Globus pallidus (tissue), 1 donor: ENCODE data around the gene SAFB.

Experiments used
- DNase-seq: peaks from one replicate; pipeline ENCODE4 v3.0.0-alpha.2; 2015; ENCODE audit warnings: low spot score

SAFB gene

DNA sequence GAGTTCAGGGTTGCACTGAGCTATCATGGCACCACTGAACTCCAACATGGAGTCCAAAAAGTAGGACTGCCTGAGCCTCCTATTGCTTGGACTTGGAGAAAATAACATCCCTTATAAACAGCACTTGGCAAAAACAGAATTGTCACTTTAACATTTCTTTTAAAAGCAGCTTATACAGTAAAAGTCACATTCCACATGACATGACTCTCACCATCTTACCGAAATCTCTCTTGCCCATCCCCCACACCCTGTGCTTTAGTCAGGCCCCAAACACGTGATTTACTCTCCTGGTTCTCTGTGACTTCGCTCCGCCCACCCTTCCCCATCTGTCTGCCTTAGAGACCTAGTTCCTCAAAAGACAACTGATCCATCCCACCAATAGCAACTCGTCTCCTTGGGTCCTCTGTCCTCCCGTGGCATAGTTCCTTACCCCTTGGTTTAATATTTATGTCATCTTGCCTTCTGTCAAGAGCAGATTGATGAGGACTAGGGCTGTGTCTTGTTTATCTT is 4.6 kb downstream of the SAFB start:
- DNase-seq, result peak; percentile 49

DNA sequence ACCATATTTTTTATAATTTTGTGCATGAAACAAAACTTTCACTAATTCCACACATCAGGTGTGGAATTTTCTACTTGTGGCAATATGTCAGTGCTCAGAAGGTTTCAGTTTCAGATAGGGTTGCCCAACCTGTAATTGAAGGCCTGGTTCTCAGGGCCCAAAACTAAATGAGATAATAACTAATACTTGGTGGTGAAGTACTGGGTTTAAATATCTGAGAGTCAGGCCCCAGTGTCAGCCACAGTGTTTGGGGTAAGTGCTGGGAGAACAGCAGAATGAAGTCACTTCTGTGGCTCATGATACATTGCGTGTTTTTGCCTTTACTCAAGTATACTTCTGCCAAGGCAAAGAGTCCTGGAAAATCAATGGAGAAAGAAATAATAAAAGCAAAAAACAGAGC is 5.6 kb downstream of the SAFB start:
- no peak for DNase-seq

DNA sequence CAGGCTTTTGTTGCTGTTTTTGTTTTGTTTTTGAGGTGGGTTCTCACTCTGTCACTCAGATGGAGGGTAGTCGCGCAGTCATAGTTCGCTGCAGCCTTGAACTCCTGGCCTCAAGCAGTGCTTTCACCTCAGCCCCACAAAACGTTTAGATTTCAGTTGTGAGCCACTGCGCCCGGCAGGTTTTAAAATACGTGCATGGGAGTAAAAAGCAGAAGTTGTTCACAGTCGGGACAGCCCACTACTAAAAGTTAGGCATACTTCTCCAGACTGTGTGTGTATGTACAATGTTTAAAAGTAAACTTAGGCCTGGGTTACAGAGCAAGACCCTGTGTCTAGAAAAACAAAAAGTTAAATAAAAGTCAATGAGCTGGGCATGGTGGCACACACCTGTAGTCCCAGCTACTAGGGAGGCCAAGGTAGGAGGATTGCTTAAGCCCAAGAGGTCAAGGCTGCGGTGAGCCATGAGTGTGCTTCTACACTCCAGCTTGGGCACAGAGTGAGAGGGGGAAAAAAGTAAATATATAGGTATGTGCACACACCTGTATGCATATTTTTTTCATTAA is 6.1 kb downstream of the SAFB start:
- DNase-seq, result no peak

DNA sequence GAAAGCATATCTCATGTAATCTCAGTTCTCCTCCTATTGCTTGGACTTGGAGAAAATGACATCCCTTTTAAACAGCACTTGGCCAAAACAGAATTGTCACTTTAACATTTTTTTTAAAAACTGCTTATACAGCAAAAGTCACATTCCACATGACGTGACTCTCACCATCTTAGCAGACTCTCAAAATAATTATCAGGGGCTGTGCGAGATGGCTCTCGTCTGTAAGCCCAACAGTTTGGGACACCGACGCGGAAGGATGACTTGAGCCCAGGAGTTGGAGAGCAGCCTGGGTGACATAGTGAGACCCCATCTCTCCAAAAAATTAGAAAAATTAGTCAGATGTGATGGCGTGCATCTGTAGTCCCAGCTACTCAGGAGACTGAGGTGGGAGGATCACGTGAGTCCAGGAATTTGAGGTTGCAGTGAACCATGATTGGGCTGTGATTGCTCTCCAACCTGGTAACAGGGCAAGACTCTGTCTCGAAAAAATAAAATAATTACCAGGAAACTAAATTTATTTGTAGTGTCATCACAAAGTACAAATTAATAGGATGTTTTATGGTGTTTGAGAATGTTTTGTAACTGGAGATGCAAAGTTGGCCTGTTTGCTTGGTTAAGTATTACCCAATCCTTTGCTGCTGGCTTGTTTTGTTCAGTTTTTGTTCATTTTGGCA is 8.8 kb downstream of the SAFB start:
- no peak for DNase-seq

DNA sequence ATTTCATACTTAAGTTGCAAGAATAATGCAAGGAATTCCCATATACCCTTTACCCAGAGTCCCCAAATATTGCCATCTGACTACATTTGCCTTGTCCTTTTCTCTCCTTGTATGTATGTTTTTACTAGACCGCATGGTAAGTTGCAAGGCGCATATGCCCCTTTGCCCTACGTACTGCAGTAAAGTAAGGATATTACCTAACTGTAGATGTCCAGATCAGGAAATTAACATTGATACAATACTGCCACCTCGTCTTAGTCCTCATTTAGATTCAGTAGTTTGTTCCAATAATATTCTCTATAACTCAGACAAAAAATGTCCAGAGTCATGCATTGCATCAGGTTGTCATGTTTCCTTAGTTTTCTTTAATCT is 9.3 kb downstream of the SAFB start:
- no peak for DNase-seq

DNA sequence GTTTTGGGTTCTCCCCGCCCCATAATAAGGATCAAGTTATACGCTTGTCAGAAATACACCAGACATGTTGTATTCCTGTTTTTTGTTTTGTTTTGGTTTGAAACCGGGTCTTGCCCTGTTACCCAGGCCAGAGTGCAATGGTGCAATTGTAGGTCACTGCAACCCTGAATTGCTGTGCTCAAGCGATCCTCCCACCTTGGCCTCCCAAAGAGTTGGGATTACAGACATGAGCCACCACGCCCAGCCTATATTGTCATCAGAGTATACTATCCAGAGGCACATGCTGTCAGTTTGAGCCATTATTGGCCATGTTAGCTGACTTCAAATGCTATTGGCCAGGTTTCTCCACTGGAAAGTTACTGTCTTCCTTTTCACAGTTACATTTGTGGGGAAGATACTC is 9.8 kb downstream of the SAFB start:
- DNase-seq, result no peak

DNA sequence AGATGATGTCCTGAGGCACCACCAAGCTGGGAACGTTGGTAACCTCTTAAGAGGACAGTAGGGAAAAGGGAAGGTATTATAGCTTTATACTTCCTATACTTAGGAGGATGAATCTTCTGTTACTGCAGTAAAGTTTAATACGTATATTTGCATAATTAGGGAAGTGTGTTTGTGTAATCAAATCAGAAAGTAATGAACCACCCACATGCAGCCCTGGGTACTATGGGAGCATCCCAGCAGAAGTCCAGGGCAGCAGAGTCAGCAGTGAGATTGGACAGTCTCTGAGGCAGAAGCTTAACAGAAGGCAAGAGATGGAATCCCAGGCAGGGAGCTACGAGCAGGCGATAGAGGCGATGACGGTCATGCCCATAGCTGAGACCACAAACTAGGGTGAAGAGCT is 12.5 kb downstream of the SAFB start:
- no peak for DNase-seq

DNA sequence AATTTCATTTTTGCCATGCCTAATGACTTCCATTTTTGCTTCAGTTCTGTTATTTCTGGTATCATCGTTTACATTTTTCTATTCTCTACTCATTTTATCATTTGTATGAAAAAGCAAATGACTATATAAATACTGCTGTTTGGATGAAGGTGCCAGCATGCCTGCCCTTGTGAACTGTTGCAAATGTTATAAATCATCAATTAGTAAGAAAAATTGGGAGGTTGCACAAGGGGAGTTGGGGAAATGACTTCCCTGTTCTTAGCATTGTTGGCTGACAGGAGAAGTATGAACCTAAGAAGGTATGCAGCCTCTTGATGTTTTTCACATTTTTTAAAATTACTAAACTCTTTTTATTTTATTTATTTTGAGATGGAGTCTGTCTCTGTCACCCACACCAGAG is 15.1 kb downstream of the SAFB start:
- DNase-seq, result no peak

DNA sequence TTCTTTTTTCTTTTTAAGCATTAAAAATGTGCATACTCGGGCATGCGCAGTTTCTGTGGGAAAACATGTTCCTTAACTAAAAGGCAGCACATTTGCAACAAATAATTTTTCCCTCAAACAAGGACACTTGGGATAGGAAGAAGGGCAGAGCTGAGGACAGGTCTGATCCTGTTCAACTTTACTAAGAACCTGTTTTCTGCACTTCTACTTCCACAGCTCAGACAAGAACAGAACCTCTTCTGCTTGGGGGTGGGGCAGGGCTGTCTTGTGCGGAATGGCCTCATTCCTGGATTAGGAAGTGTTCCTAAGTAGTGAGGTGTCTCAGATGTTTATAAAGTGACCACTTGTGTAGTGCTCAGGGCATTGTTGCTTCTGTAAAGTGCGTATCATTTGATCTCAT is 18.3 kb downstream of the SAFB start:
- no peak for DNase-seq

DNA sequence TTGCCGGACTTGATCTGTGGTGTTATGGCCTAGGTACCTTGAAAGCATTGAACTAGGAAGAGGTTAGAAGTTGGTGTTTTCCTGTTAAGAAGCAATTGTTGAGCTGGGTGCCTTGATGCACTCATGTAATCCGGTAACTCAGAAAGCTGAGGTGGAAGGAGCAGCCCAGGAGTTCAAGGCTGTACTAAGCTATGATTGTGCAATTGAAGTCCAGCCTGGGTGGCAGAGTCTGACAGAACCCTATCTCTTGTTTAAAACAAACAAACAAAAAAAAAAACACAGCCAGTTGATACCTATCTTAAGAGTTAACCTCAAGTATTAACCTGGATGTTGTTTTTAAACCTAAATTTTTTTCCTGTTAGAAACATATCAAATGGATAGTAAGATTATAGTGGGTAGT is 19.3 kb downstream of the SAFB start:
- DNase-seq, result no peak

DNA sequence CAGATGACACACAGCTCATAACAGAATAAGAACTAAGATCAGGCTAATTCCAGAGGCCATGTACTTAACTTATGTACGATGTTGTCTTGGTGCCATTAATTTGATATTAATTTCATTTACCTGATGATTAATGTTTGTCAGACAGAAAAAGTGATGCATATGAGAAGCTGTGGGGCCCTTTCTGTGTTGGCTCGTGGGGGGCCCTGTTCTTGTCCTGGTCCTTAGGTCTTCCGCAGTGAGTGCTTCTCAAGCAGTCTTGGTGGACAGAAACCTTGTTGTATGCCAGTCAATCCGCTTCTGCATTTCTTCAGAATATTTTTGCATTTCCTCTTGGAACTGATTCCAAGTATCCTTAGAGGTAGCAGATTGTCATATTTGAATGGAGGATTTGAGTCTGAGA is 20.2 kb downstream of the SAFB start:
- DNase-seq, result no peak

DNA sequence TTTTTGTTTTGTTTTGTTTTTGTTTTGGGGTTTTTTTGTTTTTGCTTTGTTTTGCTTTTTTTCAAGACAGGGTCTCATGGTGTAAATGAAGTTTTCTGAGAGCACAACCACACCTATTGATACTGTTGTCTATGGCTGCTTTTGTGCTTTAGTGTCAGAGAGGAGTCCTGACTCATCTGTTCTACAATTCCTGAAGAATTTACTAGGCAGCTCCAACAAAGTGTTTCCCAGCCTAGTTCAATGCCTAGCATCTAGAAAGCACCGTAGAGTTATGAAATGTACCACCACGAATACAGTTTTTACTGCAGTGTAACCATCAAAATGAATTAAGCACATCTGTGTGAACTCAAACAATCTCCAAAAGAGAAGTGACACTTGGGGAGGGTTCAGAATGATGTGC is 21.2 kb downstream of the SAFB start:
- no peak for DNase-seq

DNA sequence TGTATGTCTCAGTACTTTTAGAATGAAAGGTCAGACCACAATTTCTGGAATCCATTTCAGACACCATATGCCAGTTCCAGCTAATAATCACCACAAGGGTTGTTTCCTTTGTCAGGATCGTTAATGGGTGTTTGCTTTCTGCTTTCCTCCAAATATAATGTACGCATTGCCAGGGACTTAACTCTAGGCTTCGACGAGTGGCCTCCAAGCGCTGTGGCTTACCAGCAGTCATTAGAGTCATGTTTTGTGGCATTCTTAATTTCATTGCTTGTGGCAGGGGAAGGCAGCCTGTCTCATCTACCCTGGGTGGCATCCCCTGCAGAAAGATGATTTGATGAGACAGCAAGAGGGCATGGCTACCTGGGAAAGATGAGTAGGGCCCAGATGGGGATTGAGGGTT is 22.5 kb downstream of the SAFB start:
- DNase-seq, result no peak

DNA sequence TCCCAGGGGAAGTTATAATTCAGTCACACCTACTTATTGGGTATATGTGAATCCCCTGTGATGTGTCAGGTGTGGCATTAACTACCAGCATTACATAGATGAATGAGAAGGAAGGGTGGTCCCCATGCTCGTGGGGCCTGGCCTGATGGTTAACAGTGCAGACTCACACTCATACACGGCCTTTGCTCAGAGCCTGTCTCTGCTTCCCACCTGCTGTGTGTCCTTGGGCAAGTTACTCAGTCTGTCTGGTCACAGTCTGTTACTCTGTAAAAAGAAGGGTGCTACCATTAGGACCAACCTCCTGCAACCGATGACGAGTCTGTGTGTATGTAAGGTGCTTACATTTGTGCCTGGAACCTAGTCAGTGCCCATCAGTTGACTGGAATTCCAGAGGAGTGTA is 23.8 kb downstream of the SAFB start:
- DNase-seq, result no peak

DNA sequence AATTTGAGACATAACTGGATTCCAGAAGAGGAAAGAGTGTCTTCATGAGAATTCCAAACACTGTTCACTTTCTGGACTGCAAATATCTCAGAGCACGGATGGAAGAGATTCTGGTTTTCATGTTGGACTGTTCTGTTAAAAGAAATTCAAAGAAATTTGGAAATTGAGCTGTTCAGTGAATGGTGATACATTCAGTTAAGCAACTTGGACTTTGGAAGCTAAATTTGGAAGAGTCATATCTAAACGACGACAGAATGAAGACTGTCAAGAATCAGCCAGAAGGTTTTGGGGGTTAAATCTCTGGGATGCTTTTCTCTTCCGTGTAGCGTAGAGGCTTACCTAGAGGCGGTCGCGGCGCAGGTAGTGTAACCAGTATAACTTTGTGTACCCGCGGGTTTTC is 25.6 kb downstream of the SAFB start:
- DNase-seq, result no peak

DNA sequence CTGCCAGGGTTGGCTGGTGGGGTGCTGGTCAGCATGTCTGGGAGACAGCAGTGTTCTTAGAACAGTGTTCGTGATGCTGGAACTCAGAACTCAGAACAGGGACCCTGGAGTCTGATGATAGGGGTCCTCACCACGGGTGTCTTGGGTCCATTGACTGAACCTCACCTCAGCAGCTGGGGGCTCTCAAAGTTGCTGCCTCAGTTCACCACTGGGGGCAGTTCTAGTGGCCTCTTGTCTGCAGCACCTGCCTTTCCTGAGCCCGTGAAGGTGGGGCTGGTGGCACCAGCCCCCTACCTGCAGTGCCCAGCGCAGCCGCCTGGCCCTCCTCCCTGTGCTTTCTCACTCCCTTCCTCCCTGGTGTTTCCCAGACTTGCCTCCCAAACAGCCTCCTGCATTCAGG is 28.5 kb downstream of the SAFB start:
- DNase-seq, result no peak

DNA sequence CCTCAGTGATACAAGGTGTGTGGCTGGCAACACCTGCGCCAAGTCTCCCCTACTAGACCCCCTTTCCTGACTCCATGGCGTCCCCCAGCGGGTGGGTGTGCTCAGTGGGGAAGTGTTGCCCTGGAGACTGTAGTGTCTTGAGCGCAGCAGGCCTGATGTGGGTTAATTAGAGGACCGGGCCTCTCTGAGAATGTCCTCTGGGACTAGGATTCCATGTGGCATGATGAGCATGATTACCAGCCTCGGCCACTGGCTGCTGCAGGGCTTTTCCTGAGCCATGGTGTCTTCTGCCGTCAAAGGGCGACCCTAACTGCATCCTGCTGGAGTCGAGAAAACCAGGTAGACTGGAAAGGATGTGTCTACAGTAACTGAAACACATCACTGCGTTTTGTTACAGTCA is 29.4 kb downstream of the SAFB start:
- no peak for DNase-seq

DNA sequence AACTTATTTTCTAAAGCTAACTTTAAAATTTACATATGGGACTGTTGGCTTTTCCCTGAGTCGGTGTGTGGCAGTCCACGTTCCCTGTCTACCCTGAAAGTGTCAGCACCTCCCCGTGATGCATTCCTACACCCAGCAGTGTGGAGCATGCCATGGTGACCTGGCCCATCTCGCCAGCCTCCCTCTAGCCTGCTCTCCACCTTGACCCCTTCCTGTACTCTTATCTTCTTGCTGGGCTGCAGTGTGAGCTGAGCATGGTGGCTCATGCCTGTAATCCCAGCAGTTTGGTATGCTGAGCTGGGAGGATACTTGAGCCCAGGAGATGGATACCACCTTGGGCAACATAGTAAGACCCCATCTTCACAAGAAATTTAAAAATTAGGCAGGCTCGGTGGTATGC is 32.0 kb downstream of the SAFB start:
- no peak for DNase-seq

DNA sequence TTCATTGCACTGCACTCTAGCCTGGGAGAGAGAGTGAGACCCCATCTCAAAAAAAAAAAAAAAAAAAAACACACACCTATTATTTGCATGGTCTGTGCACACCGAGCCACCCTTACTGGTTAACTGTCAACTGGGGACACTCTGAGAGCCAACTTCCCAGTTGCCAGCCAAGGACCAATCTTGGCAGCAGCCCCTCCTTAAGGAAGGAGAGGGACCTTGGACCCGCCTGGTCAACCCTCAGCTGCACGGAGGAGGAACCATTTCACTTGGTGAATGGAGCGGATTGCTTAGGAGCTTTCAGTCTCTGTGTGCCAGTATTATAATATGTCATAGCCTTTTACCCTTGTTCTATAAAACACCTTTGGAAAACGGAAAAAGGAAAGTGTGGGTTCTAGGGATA is 32.5 kb downstream of the SAFB start:
- DNase-seq, result no peak

DNA sequence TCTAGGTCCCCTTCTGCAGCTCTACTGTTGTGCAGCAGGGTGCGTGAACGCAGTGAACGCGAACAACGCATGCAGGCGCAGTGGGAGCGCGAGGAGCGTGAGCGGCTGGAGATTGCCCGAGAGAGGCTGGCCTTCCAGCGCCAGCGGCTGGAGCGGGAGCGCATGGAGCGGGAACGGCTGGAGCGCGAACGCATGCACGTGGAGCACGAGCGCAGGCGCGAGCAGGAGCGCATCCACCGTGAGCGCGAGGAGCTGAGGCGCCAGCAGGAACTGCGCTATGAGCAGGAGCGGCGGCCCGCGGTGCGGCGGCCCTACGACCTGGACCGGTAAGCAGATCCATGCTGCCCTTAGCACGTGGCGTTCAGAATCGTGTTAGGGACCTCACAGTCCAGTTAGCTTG is 38.6 kb downstream of the SAFB start:
- DNase-seq, result no peak

DNA sequence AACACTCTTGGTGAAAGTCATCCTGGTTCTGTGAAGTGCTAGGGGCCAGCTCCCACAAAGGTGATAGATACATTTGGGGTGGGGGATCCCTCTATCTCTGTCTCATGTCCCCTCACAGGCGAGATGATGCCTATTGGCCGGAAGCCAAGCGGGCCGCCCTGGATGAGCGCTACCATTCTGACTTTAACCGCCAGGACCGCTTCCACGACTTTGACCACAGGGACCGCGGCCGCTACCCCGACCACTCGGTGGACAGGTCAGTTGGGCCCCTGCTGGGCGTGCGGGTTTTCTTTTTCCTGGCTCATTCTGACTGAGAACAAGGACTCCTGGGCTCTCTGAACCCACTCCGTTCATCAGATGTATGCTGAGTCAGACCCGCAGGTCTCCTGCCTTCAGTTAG is 41.0 kb downstream of the SAFB start:
- DNase-seq, result no peak

DNA sequence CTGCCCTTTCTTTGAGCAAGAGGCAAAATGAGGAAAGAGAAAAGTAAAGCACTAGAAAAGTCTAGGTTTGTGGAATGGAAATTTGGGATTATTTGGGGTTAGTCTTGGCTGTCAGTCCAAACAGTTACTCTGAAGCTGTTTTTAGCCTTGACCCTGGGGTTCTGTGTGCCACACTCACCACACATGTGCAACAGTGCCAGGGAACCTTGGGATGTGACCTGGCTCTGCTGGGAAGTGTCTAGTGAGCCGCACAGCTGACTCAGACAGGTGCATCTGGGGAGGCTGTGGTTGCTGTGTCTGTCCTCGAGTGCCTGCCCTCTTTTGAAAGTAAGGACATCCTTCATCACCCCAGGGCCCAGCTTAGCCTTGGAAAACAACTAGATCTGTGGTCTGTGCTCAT is 41.6 kb downstream of the SAFB start:
- DNase-seq, result no peak

DNA sequence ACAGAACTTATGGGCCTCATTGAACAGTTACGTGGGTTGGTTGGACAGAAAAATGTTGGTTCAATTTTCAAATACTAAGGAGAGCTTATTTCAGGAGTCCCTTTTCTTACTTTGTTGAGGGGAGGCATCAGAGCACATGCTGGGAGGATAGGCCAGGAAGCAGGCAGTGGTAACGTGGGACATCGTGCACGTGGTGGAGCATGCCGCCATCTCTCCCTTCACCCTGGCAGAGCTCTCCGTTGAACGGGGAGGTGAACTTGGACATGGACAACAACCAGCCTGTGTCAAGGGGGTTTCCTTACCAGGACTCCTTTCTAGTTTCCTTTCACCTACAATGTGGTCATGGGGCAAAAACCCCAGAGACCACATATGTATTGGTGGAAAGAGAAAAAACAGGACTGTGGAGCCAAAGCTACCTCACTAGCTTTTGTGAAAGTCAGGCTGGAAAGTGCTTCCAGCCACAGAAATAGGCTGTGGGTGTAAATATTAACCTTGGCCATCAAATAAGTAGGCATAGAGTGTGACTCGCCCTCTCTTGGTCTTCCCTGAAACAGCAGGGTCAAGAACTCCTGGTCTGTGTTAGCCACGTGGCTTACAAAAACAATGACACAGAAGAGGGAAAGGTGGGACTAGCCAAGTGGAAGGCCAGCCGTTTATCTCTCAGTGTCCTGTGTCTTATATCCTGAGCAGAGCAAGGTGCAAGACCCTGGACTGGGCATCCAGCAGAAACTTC is 43.1 kb downstream of the SAFB start:
- no peak for DNase-seq
